PC-9 (cell line): ENCODE results near the gene GSE1.

ENCODE experiments used
- CTCF ChIP-seq: fragments of 200-600 bp; sonication (generic); conservative IDR thresholded peaks from 2 replicates; pipeline ENCODE4 v1.6.1; 2017; ENCODE audit warnings: mixed run types, antibody characterized with exemption, mild to moderate bottlenecking, moderate library complexity
- EZH2 ChIP-seq: fragments of 200-600 bp; sonication (generic); IDR thresholded peaks from 2 replicates; pipeline ENCODE4 v1.8.0; 2017; ENCODE audit warnings: antibody characterized with exemption, low read depth

- no peak for TF ChIP-seq CTCF
- no peak for TF ChIP-seq EZH2
Observed at GRCh38 chr16:85633888-85634287, 20.8 kb downstream of the GSE1 start.
